HepG2 (cell line): Measurements from ENCODE around the gene FIBP. TPM values are rescaled to one million over a fixed set of nuclear protein-coding genes. Genes with fewer than 3 reads are reported as not detected.
A peak's percentile ranks its signal among the peaks of the same experiment; 100 is the strongest.

Experiments used
- AGO1 ChIP-seq: fragments of 200-400 bp; formaldehyde crosslinking; IDR thresholded peaks from 2 replicates; pipeline ENCODE4 v1.6.1; 2017; ENCODE audit warnings: mild to moderate bottlenecking, low read depth, low read length, moderate library complexity; ENCODE audit not compliant: poor library complexity, severe bottlenecking
- ARID3A ChIP-seq: IDR thresholded peaks from 2 replicates; pipeline ENCODE4 v1.6.1; 2012; ENCODE audit warnings: low read depth, low read length, improper control_type of control experiment
- BCL6 ChIP-seq: IDR thresholded peaks from 2 replicates; pipeline ENCODE4 v1.6.1; 2016; ENCODE audit warnings: missing genetic modification reagents, missing compliant biosample characterization
- EP300 ChIP-seq, 3 experiments: sonication (generic) in 1 of 3; formaldehyde crosslinking in 1 of 3; IDR thresholded peaks; 2 replicates each; pipeline versions ENCODE4 v1.5.1 to v1.6.1; 2011 to 2020; ENCODE audit warnings: low read depth in 2 of 3, low read length in 2 of 3, borderline replicate concordance in 1 of 3, improper control_type of control experiment in 1 of 3, mild to moderate bottlenecking in 1 of 3, missing genetic modification reagents in 1 of 3, moderate library complexity in 1 of 3
- FOXJ3 ChIP-seq: sonication (generic); formaldehyde crosslinking; IDR thresholded peaks from 2 replicates; pipeline ENCODE4 v1.4.0; 2020; ENCODE audit warnings: missing genetic modification reagents, mild to moderate bottlenecking, borderline replicate concordance
- FOXO4 ChIP-seq: sonication (generic); formaldehyde crosslinking; conservative IDR thresholded peaks from 2 replicates; pipeline ENCODE4 v1.8.1; 2023; ENCODE audit warnings: missing genetic modification reagents
- HNF4A ChIP-seq: sonication (generic); formaldehyde crosslinking; IDR thresholded peaks from 2 replicates; pipeline ENCODE4 v1.4.0; 2020; ENCODE audit warnings: missing genetic modification reagents
- HOXA3 ChIP-seq: sonication (generic); formaldehyde crosslinking; IDR thresholded peaks from 2 replicates; pipeline ENCODE4 v1.5.0; 2020; ENCODE audit warnings: missing genetic modification reagents
- MATR3 ChIP-seq: sonication (generic); formaldehyde crosslinking; IDR thresholded peaks from 2 replicates; pipeline ENCODE4 v1.4.0; 2020; ENCODE audit warnings: missing genetic modification reagents
- MTA3 ChIP-seq: sonication (generic); formaldehyde crosslinking; IDR thresholded peaks from 2 replicates; pipeline ENCODE4 v1.4.0; 2020; ENCODE audit warnings: missing genetic modification reagents
- NCOR1 ChIP-seq: fragments of 200-600 bp; sonication (generic); IDR thresholded peaks from 2 replicates; pipeline ENCODE4 v1.7.0; 2017; ENCODE audit warnings: antibody characterized with exemption, low read length, borderline replicate concordance
- SETDB1 ChIP-seq: sonication (generic); formaldehyde crosslinking; IDR thresholded peaks from 2 replicates; pipeline ENCODE4 v1.5.1; 2020; ENCODE audit warnings: missing genetic modification reagents, mild to moderate bottlenecking, borderline replicate concordance
- SIX1 ChIP-seq: sonication (generic); formaldehyde crosslinking; IDR thresholded peaks from 2 replicates; pipeline ENCODE4 v1.4.0; 2020; ENCODE audit warnings: missing genetic modification reagents, borderline replicate concordance
- TBX2 ChIP-seq: sonication (generic); formaldehyde crosslinking; IDR thresholded peaks from 2 replicates; pipeline ENCODE4 v1.5.0; 2020; ENCODE audit warnings: missing genetic modification reagents, mild to moderate bottlenecking, borderline replicate concordance
- TEF ChIP-seq: sonication (generic); formaldehyde crosslinking; IDR thresholded peaks from 2 replicates; pipeline ENCODE4 v1.5.0; 2020; ENCODE audit warnings: missing genetic modification reagents
- ZNF136 ChIP-seq: sonication (generic); formaldehyde crosslinking; IDR thresholded peaks from 2 replicates; pipeline ENCODE4 v1.8.1; 2022; ENCODE audit warnings: low read depth, mild to moderate bottlenecking, moderate library complexity, missing genetic modification reagents
- ZNF180 ChIP-seq: sonication (generic); formaldehyde crosslinking; IDR thresholded peaks from 2 replicates; pipeline ENCODE4 v1.4.0; 2020; ENCODE audit warnings: low read depth, missing genetic modification reagents, borderline replicate concordance
- polyA plus RNA-seq, 8 experiments: library from polyadenylated mRNA; depleted of rRNA in 3 of 8; stranded (reverse) in 7 of 8; unstranded in 1 of 8; fragments of >200 nt; fragmentation: Illumina TruSeq in 4 of 8; extraction: Trizol in 4 of 8; gene quantifications; 2 replicates each; pipeline versions ENCODE4 v1.2.1 to v1.2.3, GENCODE V29; 2011 to 2016; ENCODE audit warnings: low read depth in 4 of 8, missing spikeins in 1 of 8, mixed read lengths in 1 of 8; ENCODE audit not compliant: insufficient read depth in 1 of 8
- total RNA-seq, 5 experiments: library from RNA; depleted of rRNA; stranded (reverse); fragments of >200 nt; fragmentation: Illumina TruSeq; extraction: Trizol; gene quantifications; 2 replicates each; pipeline ENCODE4 v1.2.3, GENCODE V29; 2016; ENCODE audit warnings: low read depth in 1 of 5
- TF ChIP-seq, protein P1 (sequence below): sonication (generic); formaldehyde crosslinking; IDR thresholded peaks from 2 replicates; pipeline ENCODE4 v1.5.0; 2020; ENCODE audit warnings: mild to moderate bottlenecking, missing genetic modification reagents
- TF ChIP-seq, protein P2 (sequence below): sonication (generic); formaldehyde crosslinking; IDR thresholded peaks from 2 replicates; pipeline ENCODE4 v1.5.0; 2020; ENCODE audit warnings: mild to moderate bottlenecking, missing genetic modification reagents, moderate library complexity

The FIBP gene
- total and polyA plus RNA-seq, 2 of the 13 experiments (the other 11 are each of a cell fraction or from before 2014, with no cell fraction given) = 42.9 to 62.1 TPM

- TF ChIP-seq ARID3A (peak; percentile 82), NCOR1 (peak; percentile 83), TBX2 (CRISPR knock-in tag) (no peak), HOXA3 (CRISPR knock-in tag) (0 out of 2 replicates have a peak, but pooled peaks have one; percentile 60), HNF4A (CRISPR knock-in tag) (peak; percentile 68), MTA3 (CRISPR knock-in tag) (no peak), SETDB1 (CRISPR knock-in tag) (no peak), MATR3 (no peak), EP300 (IDR thresholded peaks at IDR 0.05; ENCODE audit: low read depth in 2 of 2, low read length in 2 of 2) (peak in 1 of 2 experiments; percentile 42; a peak in 2 of 4 replicates), EP300 (CRISPR knock-in tag; IDR thresholded peaks at IDR 0.05; ENCODE audit: borderline replicate concordance) (no peak), ZNF180 (CRISPR knock-in tag) (no peak), SIX1 (0 out of 2 replicates have a peak, but pooled peaks have one; percentile 9), FOXO4 (CRISPR knock-in tag) (no peak), BCL6 (CRISPR knock-in tag) (peak; percentile 44; the same call in 1 of the 2 replicates), ZNF136 (CRISPR knock-in tag) (no peak), FOXJ3 (CRISPR knock-in tag) (peak; percentile 39; the same call in 1 of the 2 replicates), AGO1 (no peak), TEF (CRISPR knock-in tag) (no peak)
- TF ChIP-seq, protein P1, sequence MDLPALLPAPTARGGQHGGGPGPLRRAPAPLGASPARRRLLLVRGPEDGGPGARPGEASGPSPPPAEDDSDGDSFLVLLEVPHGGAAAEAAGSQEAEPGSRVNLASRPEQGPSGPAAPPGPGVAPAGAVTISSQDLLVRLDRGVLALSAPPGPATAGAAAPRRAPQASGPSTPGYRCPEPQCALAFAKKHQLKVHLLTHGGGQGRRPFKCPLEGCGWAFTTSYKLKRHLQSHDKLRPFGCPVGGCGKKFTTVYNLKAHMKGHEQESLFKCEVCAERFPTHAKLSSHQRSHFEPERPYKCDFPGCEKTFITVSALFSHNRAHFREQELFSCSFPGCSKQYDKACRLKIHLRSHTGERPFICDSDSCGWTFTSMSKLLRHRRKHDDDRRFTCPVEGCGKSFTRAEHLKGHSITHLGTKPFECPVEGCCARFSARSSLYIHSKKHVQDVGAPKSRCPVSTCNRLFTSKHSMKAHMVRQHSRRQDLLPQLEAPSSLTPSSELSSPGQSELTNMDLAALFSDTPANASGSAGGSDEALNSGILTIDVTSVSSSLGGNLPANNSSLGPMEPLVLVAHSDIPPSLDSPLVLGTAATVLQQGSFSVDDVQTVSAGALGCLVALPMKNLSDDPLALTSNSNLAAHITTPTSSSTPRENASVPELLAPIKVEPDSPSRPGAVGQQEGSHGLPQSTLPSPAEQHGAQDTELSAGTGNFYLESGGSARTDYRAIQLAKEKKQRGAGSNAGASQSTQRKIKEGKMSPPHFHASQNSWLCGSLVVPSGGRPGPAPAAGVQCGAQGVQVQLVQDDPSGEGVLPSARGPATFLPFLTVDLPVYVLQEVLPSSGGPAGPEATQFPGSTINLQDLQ (CRISPR knock-in tag) = no peak
- TF ChIP-seq, protein P2, sequence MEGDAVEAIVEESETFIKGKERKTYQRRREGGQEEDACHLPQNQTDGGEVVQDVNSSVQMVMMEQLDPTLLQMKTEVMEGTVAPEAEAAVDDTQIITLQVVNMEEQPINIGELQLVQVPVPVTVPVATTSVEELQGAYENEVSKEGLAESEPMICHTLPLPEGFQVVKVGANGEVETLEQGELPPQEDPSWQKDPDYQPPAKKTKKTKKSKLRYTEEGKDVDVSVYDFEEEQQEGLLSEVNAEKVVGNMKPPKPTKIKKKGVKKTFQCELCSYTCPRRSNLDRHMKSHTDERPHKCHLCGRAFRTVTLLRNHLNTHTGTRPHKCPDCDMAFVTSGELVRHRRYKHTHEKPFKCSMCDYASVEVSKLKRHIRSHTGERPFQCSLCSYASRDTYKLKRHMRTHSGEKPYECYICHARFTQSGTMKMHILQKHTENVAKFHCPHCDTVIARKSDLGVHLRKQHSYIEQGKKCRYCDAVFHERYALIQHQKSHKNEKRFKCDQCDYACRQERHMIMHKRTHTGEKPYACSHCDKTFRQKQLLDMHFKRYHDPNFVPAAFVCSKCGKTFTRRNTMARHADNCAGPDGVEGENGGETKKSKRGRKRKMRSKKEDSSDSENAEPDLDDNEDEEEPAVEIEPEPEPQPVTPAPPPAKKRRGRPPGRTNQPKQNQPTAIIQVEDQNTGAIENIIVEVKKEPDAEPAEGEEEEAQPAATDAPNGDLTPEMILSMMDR (CRISPR knock-in tag) = no peak
Observed at GRCh38 chr11:65844231-65844872, 43.9 kb downstream of the FIBP start (continued).
